ENCODE data around the gene ELK3. TPM values are rescaled to one million over a fixed set of nuclear protein-coding genes. Genes with fewer than 3 reads are reported as not detected.

The ELK3 gene
- polyA plus RNA-seq, 1 of the 3 experiments (the other 2 are of a cell fraction): 33.8 TPM

DNA sequence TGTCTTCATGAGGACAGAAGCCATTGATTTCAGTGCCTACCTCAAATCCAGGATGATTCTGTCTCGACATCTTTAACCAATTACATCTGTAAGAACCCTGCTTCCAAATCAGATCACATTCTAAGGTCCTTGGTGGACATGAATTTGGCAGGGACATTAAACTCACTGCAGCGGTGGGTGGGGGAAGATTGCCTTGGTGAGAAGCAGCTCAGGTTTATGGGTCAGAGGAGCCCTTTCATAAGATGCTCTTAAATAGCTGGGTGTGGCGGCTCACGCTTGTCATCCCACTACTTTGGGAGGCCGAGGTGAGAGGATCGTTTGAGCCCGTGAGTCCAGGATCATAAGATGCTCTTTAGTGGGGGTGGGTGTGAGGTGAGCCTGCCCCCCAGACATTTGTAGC, 42.9 kb downstream of the ELK3 start:
- 93% methylated on average over 7 of the region's 7 CpGs for WGBS (ENCODE audit: low lambda C conversion rate)
- no peak for DNase-seq
- Histone ChIP-seq H3K4me1 (ENCODE audit: control insufficient read depth in 1 of 2, insufficient read depth in 2 of 2, low read depth in 1 of 2, low read length in 1 of 2) (peaks cover 33 to 55% of the 10 kb centered on the region in 2 experiments), H2AFZ (ENCODE audit: low read depth) (no peak overlapping the region), H3K4me3 (ENCODE audit: low read depth in 2 of 2, low read length in 1 of 2) (peak overlapping the region in 1 of 2 experiments; percentile 8; a peak in 1 of 4 replicates), H3K9ac (peak overlapping the region; percentile 43), H3K9me2 (no peaks in the 10 kb centered on the region), H4K20me1 (ENCODE audit: insufficient read depth) (peaks cover 94% of the 10 kb centered on the region), H3K27ac (ENCODE audit: low read depth in 2 of 2, low read length in 1 of 2) (peak overlapping the region in 1 of 2 experiments; percentile 89; a peak in 3 of 4 replicates), H3K4me2 (peak overlapping the region; percentile 68), H3K36me3 (replicated peaks in 1 of 2; ENCODE audit: control insufficient read depth in 1 of 2, insufficient read depth in 2 of 2, low read length in 1 of 2) (peaks cover 0 to 14% of the 10 kb centered on the region in 2 experiments), H3K79me2 (ENCODE audit: insufficient read depth) (peaks cover 90% of the 10 kb centered on the region), H3K9me3 (no peaks in the 10 kb centered on the region), H3F3A (replicated peaks; ENCODE audit: insufficient read depth) (peaks cover 18% of the 10 kb centered on the region), H3K27me3 (ENCODE audit: insufficient read depth) (no peaks in the 10 kb centered on the region)
- ChIA-PET POLR2A (no interaction called here), CTCF (interaction anchor here (1.1 to 4.7 kb wide), 2 partner anchors 22 to 163 kb away, joined by 4 to 33 read pairs; partner anchors contain the start of gene CDK17)
- TF ChIP-seq CHD2 (IDR thresholded peaks at IDR 0.05; ENCODE audit: low read length, partially characterized antibody): no peak
- no peak for TF ChIP-seq TEAD4 (IDR thresholded peaks at IDR 0.05; ENCODE audit: borderline replicate concordance, insufficient read depth)
- TF ChIP-seq GATA2 (CRISPR knock-in tag; IDR thresholded peaks at IDR 0.05): no peak
- TF ChIP-seq FOSL2 (IDR thresholded peaks at IDR 0.05; ENCODE audit: borderline replicate concordance, low read depth): no peak
- TF ChIP-seq, protein P1, sequence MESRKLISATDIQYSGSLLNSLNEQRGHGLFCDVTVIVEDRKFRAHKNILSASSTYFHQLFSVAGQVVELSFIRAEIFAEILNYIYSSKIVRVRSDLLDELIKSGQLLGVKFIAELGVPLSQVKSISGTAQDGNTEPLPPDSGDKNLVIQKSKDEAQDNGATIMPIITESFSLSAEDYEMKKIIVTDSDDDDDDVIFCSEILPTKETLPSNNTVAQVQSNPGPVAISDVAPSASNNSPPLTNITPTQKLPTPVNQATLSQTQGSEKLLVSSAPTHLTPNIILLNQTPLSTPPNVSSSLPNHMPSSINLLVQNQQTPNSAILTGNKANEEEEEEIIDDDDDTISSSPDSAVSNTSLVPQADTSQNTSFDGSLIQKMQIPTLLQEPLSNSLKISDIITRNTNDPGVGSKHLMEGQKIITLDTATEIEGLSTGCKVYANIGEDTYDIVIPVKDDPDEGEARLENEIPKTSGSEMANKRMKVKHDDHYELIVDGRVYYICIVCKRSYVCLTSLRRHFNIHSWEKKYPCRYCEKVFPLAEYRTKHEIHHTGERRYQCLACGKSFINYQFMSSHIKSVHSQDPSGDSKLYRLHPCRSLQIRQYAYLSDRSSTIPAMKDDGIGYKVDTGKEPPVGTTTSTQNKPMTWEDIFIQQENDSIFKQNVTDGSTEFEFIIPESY (IDR thresholded peaks at IDR 0.05; ENCODE audit: borderline replicate concordance, low read depth): no peak
- no peak for TF ChIP-seq RAD21 (IDR thresholded peaks at IDR 0.05; ENCODE audit: low read length)
- TF ChIP-seq SIN3A (IDR thresholded peaks at IDR 0.05; ENCODE audit: borderline replicate concordance, low read depth, low read length): no peak
- no peak for TF ChIP-seq RFX5 (IDR thresholded peaks at IDR 0.05; ENCODE audit: low read length)
- TF ChIP-seq NFIC (IDR thresholded peaks at IDR 0.05; ENCODE audit: borderline replicate concordance): no peak
- no peak for TF ChIP-seq FOXM1 (IDR thresholded peaks at IDR 0.05; ENCODE audit: low read depth)
- no peak for TF ChIP-seq MEF2A (IDR thresholded peaks at IDR 0.05; ENCODE audit: borderline replicate concordance, low read depth)
- TF ChIP-seq, protein P2, sequence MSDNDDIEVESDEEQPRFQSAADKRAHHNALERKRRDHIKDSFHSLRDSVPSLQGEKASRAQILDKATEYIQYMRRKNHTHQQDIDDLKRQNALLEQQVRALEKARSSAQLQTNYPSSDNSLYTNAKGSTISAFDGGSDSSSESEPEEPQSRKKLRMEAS (IDR thresholded peaks at IDR 0.05; ENCODE audit: low read depth): no peak
- no peak for TF ChIP-seq FOXJ3 (CRISPR knock-in tag; IDR thresholded peaks at IDR 0.05)
- TF ChIP-seq YY1 (IDR thresholded peaks at IDR 0.05; ENCODE audit: low read depth): no peak
- no peak for TF ChIP-seq TAF1 (IDR thresholded peaks at IDR 0.05; ENCODE audit: borderline replicate concordance, low read depth, low read length)

DNA sequence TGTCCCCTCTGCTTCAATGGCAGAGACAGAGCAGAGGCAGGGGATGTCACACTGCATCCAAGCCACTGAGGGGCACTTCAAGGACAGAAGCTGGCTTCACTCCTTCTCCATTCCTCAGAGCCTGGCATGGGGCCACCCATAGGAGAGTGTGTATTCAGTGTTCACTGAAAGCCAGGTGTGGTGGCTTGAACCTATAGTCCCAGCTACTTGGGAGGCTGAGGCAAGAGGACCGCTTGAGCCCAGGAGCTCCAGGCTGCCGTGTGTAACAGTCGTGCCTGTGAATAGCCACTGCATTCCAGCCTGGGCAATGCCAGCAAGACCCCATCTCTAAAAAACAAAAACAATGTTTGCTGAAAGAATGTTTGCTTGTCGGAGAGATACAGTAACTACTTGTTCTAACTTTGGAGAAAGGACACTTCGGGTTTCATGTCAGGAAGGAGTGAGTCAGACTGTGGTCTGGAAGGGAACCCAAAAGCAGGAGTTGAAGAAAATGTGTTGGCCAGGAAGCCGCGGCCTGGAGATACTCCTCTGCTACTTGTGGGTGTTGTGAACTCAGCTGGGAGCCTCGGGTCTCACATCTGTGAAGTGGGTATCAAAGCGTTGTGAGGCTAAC, 43.4 kb downstream of the ELK3 start:
- Histone ChIP-seq H3K27ac (ENCODE audit: low read depth in 2 of 2, low read length in 1 of 2) (peak overlapping the region; percentile 29 to 89; a peak in 3 of 4 replicates), H3K27me3 (ENCODE audit: insufficient read depth) (no peaks in the 10 kb centered on the region), H2AFZ (ENCODE audit: low read depth) (no peak overlapping the region), H3K79me2 (ENCODE audit: insufficient read depth) (peaks cover 90% of the 10 kb centered on the region), H3K9me3 (no peaks in the 10 kb centered on the region), H3K9ac (peak overlapping the region; percentile 43), H4K20me1 (ENCODE audit: insufficient read depth) (peaks cover 94% of the 10 kb centered on the region), H3F3A (replicated peaks; ENCODE audit: insufficient read depth) (peaks cover 18% of the 10 kb centered on the region), H3K4me2 (peak overlapping the region; percentile 68), H3K36me3 (replicated peaks in 1 of 2; ENCODE audit: control insufficient read depth in 1 of 2, insufficient read depth in 2 of 2, low read length in 1 of 2) (peaks cover 4 to 14% of the 10 kb centered on the region in 2 experiments), H3K4me3 (ENCODE audit: low read depth in 2 of 2, low read length in 1 of 2) (peak overlapping the region in 1 of 2 experiments; percentile 8; a peak in 1 of 4 replicates), H3K4me1 (ENCODE audit: control insufficient read depth in 1 of 2, insufficient read depth in 2 of 2, low read depth in 1 of 2, low read length in 1 of 2) (peaks cover 33 to 58% of the 10 kb centered on the region in 2 experiments), H3K9me2 (no peaks in the 10 kb centered on the region)
- CTCF ChIA-PET: interaction anchor here (1.1 to 4.7 kb wide), 2 partner anchors 22 to 162 kb away, joined by 4 to 33 read pairs; partner anchors contain the start of gene CDK17
- 31% methylated on average over 9 of the region's 9 CpGs for WGBS (ENCODE audit: low lambda C conversion rate)
- no peak for DNase-seq
- POLR2A ChIA-PET: no interaction called here
- TF ChIP-seq YY1 (IDR thresholded peaks at IDR 0.05; ENCODE audit: low read depth) (no peak), RAD21 (IDR thresholded peaks at IDR 0.05; ENCODE audit: low read length) (no peak), RXRA (IDR thresholded peaks at IDR 0.05; ENCODE audit: borderline replicate concordance, low read depth) (peak; percentile 68; the same call in 1 of the 2 replicates), MEF2A (IDR thresholded peaks at IDR 0.05; ENCODE audit: borderline replicate concordance, low read depth) (no peak), NRF1 (IDR thresholded peaks at IDR 0.05; ENCODE audit: low read depth, low read length) (no peak), JUND (IDR thresholded peaks at IDR 0.05) (peak; percentile 86), FOXM1 (IDR thresholded peaks at IDR 0.05; ENCODE audit: low read depth) (no peak), NFIC (IDR thresholded peaks at IDR 0.05; ENCODE audit: borderline replicate concordance) (peak; percentile 91), FOSL2 (IDR thresholded peaks at IDR 0.05; ENCODE audit: borderline replicate concordance, low read depth) (peak; percentile 92)
- TF ChIP-seq, protein P3, sequence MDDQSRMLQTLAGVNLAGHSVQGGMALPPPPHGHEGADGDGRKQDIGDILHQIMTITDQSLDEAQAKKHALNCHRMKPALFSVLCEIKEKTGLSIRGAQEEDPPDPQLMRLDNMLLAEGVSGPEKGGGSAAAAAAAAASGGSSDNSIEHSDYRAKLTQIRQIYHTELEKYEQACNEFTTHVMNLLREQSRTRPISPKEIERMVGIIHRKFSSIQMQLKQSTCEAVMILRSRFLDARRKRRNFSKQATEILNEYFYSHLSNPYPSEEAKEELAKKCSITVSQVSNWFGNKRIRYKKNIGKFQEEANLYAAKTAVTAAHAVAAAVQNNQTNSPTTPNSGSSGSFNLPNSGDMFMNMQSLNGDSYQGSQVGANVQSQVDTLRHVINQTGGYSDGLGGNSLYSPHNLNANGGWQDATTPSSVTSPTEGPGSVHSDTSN (IDR thresholded peaks at IDR 0.05): peak; percentile 69
- TF ChIP-seq, protein P4, sequence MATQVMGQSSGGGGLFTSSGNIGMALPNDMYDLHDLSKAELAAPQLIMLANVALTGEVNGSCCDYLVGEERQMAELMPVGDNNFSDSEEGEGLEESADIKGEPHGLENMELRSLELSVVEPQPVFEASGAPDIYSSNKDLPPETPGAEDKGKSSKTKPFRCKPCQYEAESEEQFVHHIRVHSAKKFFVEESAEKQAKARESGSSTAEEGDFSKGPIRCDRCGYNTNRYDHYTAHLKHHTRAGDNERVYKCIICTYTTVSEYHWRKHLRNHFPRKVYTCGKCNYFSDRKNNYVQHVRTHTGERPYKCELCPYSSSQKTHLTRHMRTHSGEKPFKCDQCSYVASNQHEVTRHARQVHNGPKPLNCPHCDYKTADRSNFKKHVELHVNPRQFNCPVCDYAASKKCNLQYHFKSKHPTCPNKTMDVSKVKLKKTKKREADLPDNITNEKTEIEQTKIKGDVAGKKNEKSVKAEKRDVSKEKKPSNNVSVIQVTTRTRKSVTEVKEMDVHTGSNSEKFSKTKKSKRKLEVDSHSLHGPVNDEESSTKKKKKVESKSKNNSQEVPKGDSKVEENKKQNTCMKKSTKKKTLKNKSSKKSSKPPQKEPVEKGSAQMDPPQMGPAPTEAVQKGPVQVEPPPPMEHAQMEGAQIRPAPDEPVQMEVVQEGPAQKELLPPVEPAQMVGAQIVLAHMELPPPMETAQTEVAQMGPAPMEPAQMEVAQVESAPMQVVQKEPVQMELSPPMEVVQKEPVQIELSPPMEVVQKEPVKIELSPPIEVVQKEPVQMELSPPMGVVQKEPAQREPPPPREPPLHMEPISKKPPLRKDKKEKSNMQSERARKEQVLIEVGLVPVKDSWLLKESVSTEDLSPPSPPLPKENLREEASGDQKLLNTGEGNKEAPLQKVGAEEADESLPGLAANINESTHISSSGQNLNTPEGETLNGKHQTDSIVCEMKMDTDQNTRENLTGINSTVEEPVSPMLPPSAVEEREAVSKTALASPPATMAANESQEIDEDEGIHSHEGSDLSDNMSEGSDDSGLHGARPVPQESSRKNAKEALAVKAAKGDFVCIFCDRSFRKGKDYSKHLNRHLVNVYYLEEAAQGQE (IDR thresholded peaks at IDR 0.05; ENCODE audit: low read depth, low read length): no peak

Data from SK-N-SH (cell line).